Activated CD4-positive, alpha-beta T cell treated with anti-CD3 and anti-CD28 coated beads for 24 hours (primary cell): ENCODE results near the gene CGREF1.

Experiments used
- DNase-seq, 2 donors: peaks; one replicate each; pipeline ENCODE4 v3.0.0-alpha.2; 2020; ENCODE audit warnings: low read depth in 2 of 2

Gene CGREF1

DNA sequence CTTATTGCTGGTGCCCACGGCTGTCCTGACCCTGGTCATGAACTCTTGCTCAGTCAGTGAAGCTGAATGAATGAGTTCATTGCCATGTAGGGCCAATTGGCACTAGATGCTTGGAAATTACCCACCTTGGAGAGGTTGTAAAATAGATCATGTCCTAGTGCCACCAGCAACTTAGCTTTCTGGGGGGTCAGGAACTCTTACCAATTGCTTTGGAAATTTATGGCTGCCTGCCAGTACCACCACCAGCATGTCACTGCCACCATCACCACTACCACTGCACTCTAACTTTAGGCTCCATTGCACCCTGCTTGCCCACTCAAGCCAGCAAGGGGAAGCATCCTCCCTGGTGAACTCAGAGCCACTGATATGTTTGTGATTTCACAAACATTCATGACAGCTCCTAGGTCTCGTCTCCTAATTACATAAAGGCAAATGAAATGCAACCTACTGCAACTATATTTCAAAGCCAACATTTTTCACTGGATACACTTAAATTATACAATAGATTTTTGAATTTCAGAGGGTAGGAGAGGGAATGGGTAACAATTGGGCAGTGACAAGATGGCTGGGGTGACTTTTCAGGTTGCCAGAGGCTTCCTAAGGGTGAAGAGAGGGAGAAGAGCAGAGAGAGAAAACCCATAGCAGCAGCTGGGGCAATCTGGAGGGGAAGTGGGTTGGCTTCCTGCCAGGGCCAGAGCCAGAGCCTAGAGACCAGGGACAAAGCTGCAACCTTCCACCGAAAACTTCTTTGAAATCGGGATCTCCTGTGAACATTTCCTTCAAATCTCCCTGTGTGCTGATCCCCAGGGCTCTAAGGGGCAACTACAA, 44.0 kb downstream of the CGREF1 start:
- no peak for DNase-seq

GRCh38 chr2:27073782-27074181, 45.1 kb downstream of the CGREF1 start:
- no peak for DNase-seq

GRCh38 chr2:27072920-27073319, 46.0 kb downstream of the CGREF1 start:
- DNase-seq = no peak

- DNase-seq = no peak
These were observed 46.7 kb downstream of the CGREF1 start for GRCh38 chr2:27071990-27072830.

- peak; percentile 84 to 85 for DNase-seq
These were observed 47.5 kb downstream of the CGREF1 start, which contains the start of gene OST4 for GRCh38 chr2:27071277-27071989. TSS of gene OST4 (minus strand) at chr2:27071654.

- DNase-seq = no peak
These were observed 48.2 kb downstream of the CGREF1 start for GRCh38 chr2:27070653-27071276.

DNA sequence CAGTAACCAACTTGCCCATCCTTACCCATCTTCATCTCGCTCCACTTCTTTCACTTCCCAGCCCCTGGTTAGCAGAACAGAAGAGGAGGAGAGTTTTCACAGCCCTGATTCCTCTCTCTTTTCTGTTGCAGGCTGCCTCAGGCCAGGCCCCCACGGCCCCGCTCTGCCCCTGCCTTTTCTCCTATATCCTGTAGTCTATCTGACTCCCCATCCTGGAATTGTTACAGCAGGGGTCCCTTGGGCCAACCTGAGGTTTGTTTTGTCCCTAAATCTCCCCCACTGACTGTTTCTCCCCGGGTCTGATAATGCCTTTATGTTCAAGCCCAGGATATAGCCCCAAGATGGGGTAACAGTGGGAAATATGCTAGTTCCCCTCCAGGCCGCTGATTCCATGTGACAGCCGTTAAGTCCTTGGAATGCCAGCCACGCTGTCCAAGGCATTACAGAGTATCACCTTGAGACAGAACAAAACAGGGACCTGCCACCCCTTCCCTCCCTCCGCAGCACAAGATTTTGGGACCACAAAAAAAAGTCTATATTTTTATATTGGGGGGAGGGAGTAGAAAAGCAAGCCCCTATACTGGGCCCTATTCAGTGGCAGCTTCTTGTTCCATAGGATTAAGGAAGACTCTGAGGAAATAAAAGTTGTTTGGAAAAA, 48.8 kb downstream of the CGREF1 start:
- DNase-seq = no peak

GRCh38 chr2:27069436-27069835, 49.5 kb downstream of the CGREF1 start:
- no peak for DNase-seq

GRCh38 chr2:27067385-27067784, 51.5 kb downstream of the CGREF1 start:
- no peak for DNase-seq

- DNase-seq = no peak
These were observed 53.8 kb downstream of the CGREF1 start for GRCh38 chr2:27065128-27065527.

- no peak for DNase-seq
These were observed 58.6 kb downstream of the CGREF1 start for GRCh38 chr2:27060323-27060722.

GRCh38 chr2:27059141-27059820, 59.6 kb downstream of the CGREF1 start:
- no peak for DNase-seq

GRCh38 chr2:27058210-27058609, 60.7 kb downstream of the CGREF1 start:
- no peak for DNase-seq

GRCh38 chr2:27057184-27057583, 61.7 kb downstream of the CGREF1 start:
- no peak for DNase-seq

DNA sequence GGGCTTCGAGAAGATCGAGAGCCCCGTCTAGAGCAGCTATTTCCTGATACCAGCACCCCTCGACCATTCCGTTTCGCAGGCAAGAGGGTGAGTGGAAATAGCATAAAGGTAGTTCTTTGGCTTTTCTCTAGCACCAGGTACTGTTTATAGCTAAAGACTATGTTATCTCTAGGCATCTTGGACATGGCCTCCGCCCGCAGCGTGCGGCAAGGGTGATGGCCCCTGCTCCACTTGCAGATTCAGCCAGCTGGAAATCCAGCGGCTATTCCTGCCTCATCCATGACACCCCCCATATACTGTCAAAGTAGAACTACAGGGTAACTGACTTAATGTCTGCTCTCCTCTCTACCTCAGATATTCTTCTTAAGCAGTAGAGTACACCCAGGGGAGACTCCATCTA, 64.2 kb downstream of the CGREF1 start:
- DNase-seq = no peak

- no peak for DNase-seq
These were observed 65.2 kb downstream of the CGREF1 start for GRCh38 chr2:27053776-27054175.

GRCh38 chr2:27053321-27053720, 65.6 kb downstream of the CGREF1 start:
- no peak for DNase-seq

- DNase-seq = peak in 1 of 2 donors; percentile 27
These were observed 66.9 kb downstream of the CGREF1 start for GRCh38 chr2:27051902-27052645.

GRCh38 chr2:27050996-27051901, 67.7 kb downstream of the CGREF1 start, which contains the start of gene AGBL5:
TSS of gene AGBL5 (plus strand) at chr2:27051668. CDS start at chr2:27052959, 1,291 bp downstream.
- DNase-seq = peak; percentile 87 to 96
